Subcutaneous adipose tissue (tissue), 4 donors: Measurements from ENCODE around the gene GATAD2B. TPM values are rescaled to one million over a fixed set of nuclear protein-coding genes. Genes with fewer than 3 reads are reported as not detected.

Source experiments
- CTCF ChIP-seq: fragments of 450-650 bp; IDR thresholded peaks from one replicate; pipeline ENCODE4 v1.5.1; 2016; ENCODE audit warnings: low read depth, mild to moderate bottlenecking, control low read depth, antibody characterized with exemption, moderate library complexity
- total RNA-seq, 4 donors: library from RNA; depleted of rRNA; stranded (reverse); fragments of >200 nt; gene quantifications; one replicate each; pipeline ENCODE4 v1.1.0, GENCODE V29; 2016

The GATAD2B gene
- total RNA-seq, 4 donors from 2014 or later = 14.3 to 22.3 (median 18.1) TPM

GRCh38 chr1:153778824-153779519 is 143.8 kb downstream of the GATAD2B start:
- no peak for TF ChIP-seq CTCF

- TF ChIP-seq CTCF = no peak
Measured at GRCh38 chr1:153778051-153778823, 144.5 kb downstream of the GATAD2B start.

GRCh38 chr1:153777648-153778047 is 145.1 kb downstream of the GATAD2B start:
- no peak for TF ChIP-seq CTCF

- TF ChIP-seq CTCF = no peak
Measured at GRCh38 chr1:153776845-153777370, 145.9 kb downstream of the GATAD2B start.

GRCh38 chr1:153776352-153776751 is 146.4 kb downstream of the GATAD2B start:
- no peak for TF ChIP-seq CTCF

- TF ChIP-seq CTCF = no peak
Measured at GRCh38 chr1:153775458-153776327, 147.1 kb downstream of the GATAD2B start.
